ENCODE results near the gene KLHL17. TPM values are rescaled to one million over a fixed set of nuclear protein-coding genes. Genes with fewer than 3 reads are reported as not detected.

KLHL17 gene
- total and polyA plus RNA-seq, 5 donors from 2014 or later, result 1.5 to 28.4 (median 1.6) TPM

DNA sequence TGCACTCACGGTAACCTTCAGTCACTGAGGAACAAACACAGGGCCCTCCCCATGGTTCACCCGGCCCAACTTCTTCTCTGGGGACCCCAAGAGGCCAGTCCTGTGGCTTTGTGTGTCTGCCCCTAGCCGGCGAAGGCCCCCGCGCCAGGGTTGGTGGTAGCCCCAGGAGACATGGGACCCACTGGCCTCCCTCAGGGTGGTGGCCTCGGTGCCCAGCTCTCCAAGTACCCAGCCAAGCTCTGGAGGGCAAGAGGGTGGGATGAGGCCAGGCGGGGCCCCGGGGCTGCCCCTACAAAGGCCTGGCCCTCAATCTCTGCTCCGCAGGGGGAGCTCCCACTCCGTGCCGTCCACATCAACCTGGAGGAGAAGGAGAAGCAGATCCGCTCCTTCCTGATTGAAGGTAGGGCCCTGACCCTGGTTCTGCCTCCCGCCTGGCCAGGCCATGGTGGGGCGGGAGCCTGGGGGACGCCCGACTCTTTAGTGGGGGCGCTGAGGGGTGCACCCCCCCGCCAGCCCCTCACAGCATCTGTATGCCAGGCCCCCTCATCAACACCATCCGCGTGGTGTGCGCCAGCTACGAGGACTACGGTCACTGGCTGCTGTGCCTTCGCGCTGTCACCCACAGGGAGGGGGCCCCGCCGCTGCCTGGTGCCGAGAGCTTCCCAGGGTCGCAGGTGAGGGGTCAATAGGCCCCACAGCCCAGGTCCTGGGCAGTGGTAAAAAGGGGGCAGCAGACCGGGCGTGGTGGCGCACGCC, 11.5 kb downstream of the KLHL17 start:
- Mint-ChIP-seq H3K9me3 (no peaks in the 10 kb centered on the region), H3K4me3 (no peak overlapping the region), H3K27me3 (peaks cover 7% of the 10 kb centered on the region), H3K36me3 (no peaks in the 10 kb centered on the region), H3K4me1 (peaks cover 0 to 8% (median 0%) of the 10 kb centered on the region in 4 donors), H3K27ac (no peak overlapping the region)
- no peaks in the 10 kb centered on the region for H3K36me3 ChIP-seq (ENCODE audit: control insufficient read depth, insufficient read depth, low read length)
- ATAC-seq (ENCODE audit: low read depth in 2 of 2) (no peak), DNase-seq (no peak)
- no peak overlapping the region for H3K27ac ChIP-seq (ENCODE audit: insufficient read depth, low read length, poor library complexity, severe bottlenecking)
- H3K9me3 ChIP-seq (ENCODE audit: control insufficient read depth in 2 of 2, low read length in 2 of 2), result no peaks in the 10 kb centered on the region
- peaks cover 14% of the 10 kb centered on the region for H3K4me1 ChIP-seq (ENCODE audit: control insufficient read depth, insufficient read depth, low read length, poor library complexity, severe bottlenecking)
- no peaks in the 10 kb centered on the region for H3K27me3 ChIP-seq (ENCODE audit: control insufficient read depth, insufficient read depth, low read length)
- H3K4me3 ChIP-seq (ENCODE audit: low read depth, low read length), result no peak overlapping the region

- H3K4me1 Mint-ChIP-seq, result peaks cover 0 to 5% (median 0%) of the 10 kb centered on the region in 4 donors
- H3K4me1 ChIP-seq (ENCODE audit: control insufficient read depth, insufficient read depth, low read length, poor library complexity, severe bottlenecking), result peaks cover 8% of the 10 kb centered on the region
- H3K4me3 ChIP-seq (ENCODE audit: low read depth, low read length), result no peak overlapping the region
- peak overlapping the region in 1 of 3 donors; percentile 88 for H3K27ac Mint-ChIP-seq
- no peaks in the 10 kb centered on the region for H3K9me3 Mint-ChIP-seq
- peaks cover 7% of the 10 kb centered on the region for H3K27me3 Mint-ChIP-seq
- DNase-seq (no peak), ATAC-seq (ENCODE audit: low read depth in 2 of 2) (no peak)
- H3K9me3 ChIP-seq (ENCODE audit: control insufficient read depth in 2 of 2, low read length in 2 of 2), result no peaks in the 10 kb centered on the region
- H3K27me3 ChIP-seq (ENCODE audit: control insufficient read depth, insufficient read depth, low read length), result no peaks in the 10 kb centered on the region
- H3K4me3 Mint-ChIP-seq, result no peak overlapping the region
- no peaks in the 10 kb centered on the region for H3K36me3 Mint-ChIP-seq
- H3K27ac ChIP-seq (ENCODE audit: insufficient read depth, low read length, poor library complexity, severe bottlenecking), result no peak overlapping the region
- H3K36me3 ChIP-seq (ENCODE audit: control insufficient read depth, insufficient read depth, low read length), result no peaks in the 10 kb centered on the region
These were observed 12.5 kb downstream of the KLHL17 start for GRCh38 chr1:972726-973458.

DNA sequence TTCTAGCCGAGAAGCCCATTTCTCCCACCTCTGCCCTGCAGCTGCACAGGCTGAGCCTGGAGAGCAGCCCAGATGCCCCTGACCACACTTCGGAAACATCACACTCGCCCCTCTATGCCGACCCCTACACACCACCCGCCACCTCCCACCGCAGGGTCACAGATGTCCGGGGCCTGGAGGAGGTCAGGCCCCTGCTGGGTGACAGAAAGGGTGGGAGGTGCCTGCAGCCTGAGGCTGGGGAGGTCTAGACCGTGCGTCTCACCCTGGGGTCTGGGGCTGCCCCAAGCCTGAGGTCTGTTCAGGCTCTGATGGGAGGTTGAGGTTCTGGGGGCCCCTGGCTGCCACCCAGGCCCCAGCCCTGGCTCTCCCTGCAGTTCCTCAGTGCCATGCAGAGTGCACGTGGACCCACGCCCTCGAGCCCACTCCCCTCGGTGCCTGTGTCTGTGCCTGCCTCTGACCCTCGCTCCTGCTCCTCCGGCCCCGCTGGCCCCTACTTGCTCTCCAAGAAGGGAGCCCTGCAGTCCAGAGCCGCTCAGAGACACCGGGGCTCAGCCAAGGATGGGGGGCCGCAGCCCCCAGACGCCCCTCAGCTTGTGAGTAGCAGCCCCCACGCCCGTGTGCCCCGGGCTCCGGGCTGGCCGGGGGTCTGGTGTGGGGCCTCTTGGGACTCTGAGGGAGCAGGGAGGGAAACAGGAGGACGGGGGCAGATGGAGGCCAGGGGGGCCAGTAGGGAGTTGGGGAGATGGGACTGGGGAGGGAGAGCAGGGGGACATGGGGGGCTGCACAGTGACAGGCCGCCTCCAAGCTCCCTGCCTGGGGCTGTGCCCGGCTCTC, 13.3 kb downstream of the KLHL17 start:
- Mint-ChIP-seq H3K36me3 (no peaks in the 10 kb centered on the region), H3K9me3 (peaks cover 0 to 4% (median 0%) of the 10 kb centered on the region in 7 donors), H3K27ac (peak overlapping the region in 1 of 3 donors; percentile 88), H3K4me1 (peaks cover 0 to 9% (median 0%) of the 10 kb centered on the region in 4 donors), H3K4me3 (no peak overlapping the region), H3K27me3 (peaks cover 7% of the 10 kb centered on the region)
- no peak for DNase-seq
- Histone ChIP-seq H3K27ac (ENCODE audit: insufficient read depth, low read length, poor library complexity, severe bottlenecking) (no peak overlapping the region), H3K4me3 (ENCODE audit: low read depth, low read length) (no peak overlapping the region), H3K4me1 (ENCODE audit: control insufficient read depth, insufficient read depth, low read length, poor library complexity, severe bottlenecking) (peaks cover 8% of the 10 kb centered on the region), H3K9me3 (ENCODE audit: control insufficient read depth in 2 of 2, low read length in 2 of 2) (no peaks in the 10 kb centered on the region), H3K36me3 (ENCODE audit: control insufficient read depth, insufficient read depth, low read length) (no peaks in the 10 kb centered on the region), H3K27me3 (ENCODE audit: control insufficient read depth, insufficient read depth, low read length) (no peaks in the 10 kb centered on the region)
- ATAC-seq (ENCODE audit: low read depth in 2 of 2), result no peak

GRCh38 chr1:974293-974640, 13.9 kb downstream of the KLHL17 start:
- Histone ChIP-seq H3K4me1 (ENCODE audit: control insufficient read depth, insufficient read depth, low read length, poor library complexity, severe bottlenecking) (peaks cover 8% of the 10 kb centered on the region), H3K27me3 (ENCODE audit: control insufficient read depth, insufficient read depth, low read length) (no peaks in the 10 kb centered on the region), H3K27ac (ENCODE audit: insufficient read depth, low read length, poor library complexity, severe bottlenecking) (no peak overlapping the region), H3K4me3 (ENCODE audit: low read depth, low read length) (no peak overlapping the region), H3K9me3 (ENCODE audit: control insufficient read depth in 2 of 2, low read length in 2 of 2) (no peaks in the 10 kb centered on the region), H3K36me3 (ENCODE audit: control insufficient read depth, insufficient read depth, low read length) (no peaks in the 10 kb centered on the region)
- no peak overlapping the region for H3K4me3 Mint-ChIP-seq
- DNase-seq (no peak), ATAC-seq (ENCODE audit: low read depth in 2 of 2) (no peak)
- H3K36me3 Mint-ChIP-seq, result no peaks in the 10 kb centered on the region
- peaks cover 0 to 4% (median 0%) of the 10 kb centered on the region in 7 donors for H3K9me3 Mint-ChIP-seq
- H3K4me1 Mint-ChIP-seq, result peaks cover 0 to 9% (median 0%) of the 10 kb centered on the region in 4 donors
- H3K27me3 Mint-ChIP-seq, result peaks cover 7% of the 10 kb centered on the region
- no peak overlapping the region for H3K27ac Mint-ChIP-seq

GRCh38 chr1:974687-975328, 14.4 kb downstream of the KLHL17 start:
- peaks cover 0 to 9% (median 0%) of the 10 kb centered on the region in 4 donors for H3K4me1 Mint-ChIP-seq
- H3K36me3 Mint-ChIP-seq, result no peaks in the 10 kb centered on the region
- no peak overlapping the region for H3K27ac Mint-ChIP-seq
- peaks cover 7% of the 10 kb centered on the region for H3K27me3 Mint-ChIP-seq
- H3K9me3 Mint-ChIP-seq, result peaks cover 0 to 6% (median 0%) of the 10 kb centered on the region in 7 donors
- H3K36me3 ChIP-seq (ENCODE audit: control insufficient read depth, insufficient read depth, low read length), result no peaks in the 10 kb centered on the region
- H3K27me3 ChIP-seq (ENCODE audit: control insufficient read depth, insufficient read depth, low read length), result no peaks in the 10 kb centered on the region
- no peak overlapping the region for H3K4me3 ChIP-seq (ENCODE audit: low read depth, low read length)
- no peaks in the 10 kb centered on the region for H3K9me3 ChIP-seq (ENCODE audit: control insufficient read depth in 2 of 2, low read length in 2 of 2)
- DNase-seq, result no peak
- H3K4me1 ChIP-seq (ENCODE audit: control insufficient read depth, insufficient read depth, low read length, poor library complexity, severe bottlenecking), result peaks cover 8% of the 10 kb centered on the region
- peak overlapping the region in 1 of 4 donors; percentile 10 for H3K4me3 Mint-ChIP-seq
- no peak overlapping the region for H3K27ac ChIP-seq (ENCODE audit: insufficient read depth, low read length, poor library complexity, severe bottlenecking)
- no peak for ATAC-seq (ENCODE audit: low read depth in 2 of 2)

DNA sequence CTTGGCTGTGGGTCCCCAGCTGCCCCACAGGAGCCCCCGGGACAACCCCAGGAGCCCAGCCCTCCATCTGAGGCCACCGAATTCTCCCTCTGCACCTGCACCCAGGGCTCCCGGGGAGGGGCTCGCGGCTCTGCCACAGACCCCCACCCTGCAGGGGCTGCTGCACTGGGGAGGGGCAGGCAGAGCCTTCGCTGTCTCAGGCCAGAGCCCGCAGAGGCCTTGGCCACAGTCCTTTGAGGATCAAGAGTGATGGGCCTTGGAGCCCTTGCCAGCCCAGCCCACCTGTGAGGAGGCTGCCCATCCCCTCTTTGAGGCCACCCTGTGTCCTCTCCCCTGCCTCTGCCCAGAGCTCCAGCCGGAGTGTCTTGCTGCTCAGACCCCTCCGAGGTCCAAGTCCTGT, 15.0 kb downstream of the KLHL17 start:
- peak overlapping the region in 2 of 4 donors; percentile 38 to 58 for H3K4me3 Mint-ChIP-seq
- peaks cover 0 to 9% (median 0%) of the 10 kb centered on the region in 4 donors for H3K4me1 Mint-ChIP-seq
- DNase-seq (no peak), ATAC-seq (ENCODE audit: low read depth in 2 of 2) (no peak)
- no peaks in the 10 kb centered on the region for H3K36me3 Mint-ChIP-seq
- no peaks in the 10 kb centered on the region for H3K36me3 ChIP-seq (ENCODE audit: control insufficient read depth, insufficient read depth, low read length)
- peaks cover 8% of the 10 kb centered on the region for H3K4me1 ChIP-seq (ENCODE audit: control insufficient read depth, insufficient read depth, low read length, poor library complexity, severe bottlenecking)
- peaks cover 7% of the 10 kb centered on the region for H3K27me3 Mint-ChIP-seq
- no peak overlapping the region for H3K27ac ChIP-seq (ENCODE audit: insufficient read depth, low read length, poor library complexity, severe bottlenecking)
- H3K9me3 Mint-ChIP-seq, result peaks cover 0 to 7% (median 0%) of the 10 kb centered on the region in 7 donors
- H3K27ac Mint-ChIP-seq, result no peak overlapping the region
- H3K9me3 ChIP-seq (ENCODE audit: control insufficient read depth in 2 of 2, low read length in 2 of 2), result no peaks in the 10 kb centered on the region
- H3K4me3 ChIP-seq (ENCODE audit: low read depth, low read length), result no peak overlapping the region
- H3K27me3 ChIP-seq (ENCODE audit: control insufficient read depth, insufficient read depth, low read length), result no peaks in the 10 kb centered on the region

Data from CD4-positive, CD25-positive, alpha-beta regulatory T cell (primary cell).